ENCODE measurements around the gene CHD5. TPM values are rescaled to one million over a fixed set of nuclear protein-coding genes. Genes with fewer than 3 reads are reported as not detected.

The CHD5 gene
- total RNA-seq, 6 experiments from 2014 or later, result not detected

GRCh38 chr1:6165027-6165426 lies 15.1 kb downstream of the CHD5 start:
- Histone ChIP-seq H3K4me3 (no peak overlapping the region), H3K9me3 (no peaks in the 10 kb centered on the region), H3K27me3 (no peaks in the 10 kb centered on the region), H3K4me1 (no peaks in the 10 kb centered on the region), H3K27ac (no peak overlapping the region), H3K36me3 (no peaks in the 10 kb centered on the region)
- no peak for DNase-seq
- whole genome bisulfite sequencing (ENCODE audit: insufficient coverage, low coverage, low lambda C conversion rate, missing lambda C conversion rate), result 78% methylated on average over 5 of the region's 7 CpGs
- TF ChIP-seq POLR2A (IDR thresholded peaks at IDR 0.05), result no peak
- TF ChIP-seq, protein P1, sequence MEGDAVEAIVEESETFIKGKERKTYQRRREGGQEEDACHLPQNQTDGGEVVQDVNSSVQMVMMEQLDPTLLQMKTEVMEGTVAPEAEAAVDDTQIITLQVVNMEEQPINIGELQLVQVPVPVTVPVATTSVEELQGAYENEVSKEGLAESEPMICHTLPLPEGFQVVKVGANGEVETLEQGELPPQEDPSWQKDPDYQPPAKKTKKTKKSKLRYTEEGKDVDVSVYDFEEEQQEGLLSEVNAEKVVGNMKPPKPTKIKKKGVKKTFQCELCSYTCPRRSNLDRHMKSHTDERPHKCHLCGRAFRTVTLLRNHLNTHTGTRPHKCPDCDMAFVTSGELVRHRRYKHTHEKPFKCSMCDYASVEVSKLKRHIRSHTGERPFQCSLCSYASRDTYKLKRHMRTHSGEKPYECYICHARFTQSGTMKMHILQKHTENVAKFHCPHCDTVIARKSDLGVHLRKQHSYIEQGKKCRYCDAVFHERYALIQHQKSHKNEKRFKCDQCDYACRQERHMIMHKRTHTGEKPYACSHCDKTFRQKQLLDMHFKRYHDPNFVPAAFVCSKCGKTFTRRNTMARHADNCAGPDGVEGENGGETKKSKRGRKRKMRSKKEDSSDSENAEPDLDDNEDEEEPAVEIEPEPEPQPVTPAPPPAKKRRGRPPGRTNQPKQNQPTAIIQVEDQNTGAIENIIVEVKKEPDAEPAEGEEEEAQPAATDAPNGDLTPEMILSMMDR (IDR thresholded peaks at IDR 0.05), result no peak
- intact Hi-C loops (cut with DNase I), result no loop called here
- no peak for ATAC-seq

GRCh38 chr1:6163973-6164617 lies 16.0 kb downstream of the CHD5 start:
- no peak for ATAC-seq
- WGBS (ENCODE audit: insufficient coverage, low coverage, low lambda C conversion rate, missing lambda C conversion rate), result 51% methylated on average over 14 of the region's 19 CpGs
- DNase-seq, result no peak
- no peak for TF ChIP-seq POLR2A (IDR thresholded peaks at IDR 0.05)
- TF ChIP-seq, protein P1 (IDR thresholded peaks at IDR 0.05), result no peak
- H3K4me3 ChIP-seq, result no peak overlapping the region
- H3K9me3 ChIP-seq, result no peaks in the 10 kb centered on the region
- H3K4me1 ChIP-seq, result no peaks in the 10 kb centered on the region
- H3K36me3 ChIP-seq, result no peaks in the 10 kb centered on the region
- no peak overlapping the region for H3K27ac ChIP-seq
- H3K27me3 ChIP-seq, result no peaks in the 10 kb centered on the region
- intact Hi-C loops (cut with DNase I), result no loop called here

GRCh38 chr1:6163191-6163972 lies 16.7 kb downstream of the CHD5 start:
- no peak overlapping the region for H3K4me3 ChIP-seq
- H3K36me3 ChIP-seq, result no peaks in the 10 kb centered on the region
- DNase-seq, result no peak
- no peak overlapping the region for H3K27ac ChIP-seq
- H3K9me3 ChIP-seq, result no peaks in the 10 kb centered on the region
- H3K27me3 ChIP-seq, result no peaks in the 10 kb centered on the region
- WGBS (ENCODE audit: insufficient coverage, low coverage, low lambda C conversion rate, missing lambda C conversion rate), result 45% methylated on average over 3 of the region's 15 CpGs
- ATAC-seq, result no peak
- no peaks in the 10 kb centered on the region for H3K4me1 ChIP-seq
- intact Hi-C loops (cut with DNase I), result no loop called here
- no peak for TF ChIP-seq POLR2A (IDR thresholded peaks at IDR 0.05)
- TF ChIP-seq, protein P1 (IDR thresholded peaks at IDR 0.05), result no peak

DNA sequence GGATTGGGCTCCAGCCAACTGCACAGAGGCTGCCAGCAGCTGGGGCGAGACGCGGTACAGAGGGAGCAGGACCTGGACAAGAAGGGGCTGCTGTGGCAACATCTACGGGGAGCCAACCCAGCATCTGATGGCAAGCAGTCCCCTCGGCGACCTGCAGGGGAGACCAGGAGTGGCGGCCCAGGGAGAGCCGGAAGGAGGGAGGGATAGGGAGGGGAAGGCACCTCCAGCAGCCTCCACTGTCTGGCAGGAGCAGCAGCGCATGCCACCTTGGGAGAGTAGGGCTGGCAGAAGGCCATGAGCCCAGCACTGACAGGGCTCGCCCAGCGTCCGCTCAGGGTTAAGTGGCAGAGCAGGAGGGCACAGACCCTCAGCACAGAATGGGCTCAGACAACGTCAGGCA lies 17.3 kb downstream of the CHD5 start:
- no peaks in the 10 kb centered on the region for H3K27me3 ChIP-seq
- 0% methylated on average over 1 of the region's 13 CpGs for WGBS (ENCODE audit: insufficient coverage, low coverage, low lambda C conversion rate, missing lambda C conversion rate)
- H3K27ac ChIP-seq, result no peak overlapping the region
- no peak for TF ChIP-seq POLR2A (IDR thresholded peaks at IDR 0.05)
- TF ChIP-seq, protein P1 (IDR thresholded peaks at IDR 0.05), result no peak
- intact Hi-C loops (cut with DNase I), result no loop called here
- ATAC-seq (no peak), DNase-seq (no peak)
- no peaks in the 10 kb centered on the region for H3K36me3 ChIP-seq
- no peak overlapping the region for H3K4me3 ChIP-seq
- no peaks in the 10 kb centered on the region for H3K9me3 ChIP-seq
- H3K4me1 ChIP-seq, result no peaks in the 10 kb centered on the region
